LNCAP (cell line): ENCODE measurements around the gene C16orf87.

Experiments
- TF ChIP-seq, protein P1 (sequence below): fragments of 450-650 bp; IDR thresholded peaks from 2 replicates; pipeline ENCODE4 v1.5.1; 2017; ENCODE audit warnings: mild to moderate bottlenecking

The C16orf87 gene

DNA sequence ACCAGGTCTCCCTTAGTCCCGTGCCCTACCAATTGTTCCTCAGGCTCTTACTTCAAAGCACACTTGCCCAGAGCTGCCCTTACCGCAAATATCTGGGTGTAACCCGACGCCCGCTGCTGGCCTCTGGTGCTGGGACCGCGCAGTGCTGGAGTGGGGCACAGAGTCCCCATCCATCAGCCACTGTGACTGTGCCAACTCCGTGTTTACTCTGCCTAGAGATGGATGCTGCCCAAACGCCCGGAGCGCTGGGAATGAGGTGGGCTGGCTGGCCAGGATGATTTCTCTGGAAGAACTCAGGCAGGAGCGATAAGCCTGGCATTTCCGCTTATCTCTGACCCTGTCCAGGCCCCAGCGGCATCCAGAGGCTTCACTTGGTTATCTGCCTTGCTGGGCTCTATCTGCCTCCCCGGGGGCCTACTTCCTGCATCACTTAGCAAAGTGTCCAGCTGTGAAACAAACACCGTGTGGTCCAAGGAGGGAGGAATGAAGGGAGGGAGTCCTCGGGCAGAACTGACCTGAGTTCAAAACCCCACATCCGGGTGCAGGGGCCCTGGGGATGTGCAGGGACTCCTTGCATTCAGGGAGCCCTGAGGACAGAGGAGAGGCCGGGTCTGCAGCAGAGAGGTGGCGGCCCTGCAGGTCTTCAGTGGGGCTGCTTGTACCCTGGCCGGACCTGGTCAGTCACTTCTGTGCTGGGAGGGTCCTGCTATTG lies 73.5 kb downstream of the C16orf87 start:
- TF ChIP-seq, protein P1, sequence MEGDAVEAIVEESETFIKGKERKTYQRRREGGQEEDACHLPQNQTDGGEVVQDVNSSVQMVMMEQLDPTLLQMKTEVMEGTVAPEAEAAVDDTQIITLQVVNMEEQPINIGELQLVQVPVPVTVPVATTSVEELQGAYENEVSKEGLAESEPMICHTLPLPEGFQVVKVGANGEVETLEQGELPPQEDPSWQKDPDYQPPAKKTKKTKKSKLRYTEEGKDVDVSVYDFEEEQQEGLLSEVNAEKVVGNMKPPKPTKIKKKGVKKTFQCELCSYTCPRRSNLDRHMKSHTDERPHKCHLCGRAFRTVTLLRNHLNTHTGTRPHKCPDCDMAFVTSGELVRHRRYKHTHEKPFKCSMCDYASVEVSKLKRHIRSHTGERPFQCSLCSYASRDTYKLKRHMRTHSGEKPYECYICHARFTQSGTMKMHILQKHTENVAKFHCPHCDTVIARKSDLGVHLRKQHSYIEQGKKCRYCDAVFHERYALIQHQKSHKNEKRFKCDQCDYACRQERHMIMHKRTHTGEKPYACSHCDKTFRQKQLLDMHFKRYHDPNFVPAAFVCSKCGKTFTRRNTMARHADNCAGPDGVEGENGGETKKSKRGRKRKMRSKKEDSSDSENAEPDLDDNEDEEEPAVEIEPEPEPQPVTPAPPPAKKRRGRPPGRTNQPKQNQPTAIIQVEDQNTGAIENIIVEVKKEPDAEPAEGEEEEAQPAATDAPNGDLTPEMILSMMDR: no peak

DNA sequence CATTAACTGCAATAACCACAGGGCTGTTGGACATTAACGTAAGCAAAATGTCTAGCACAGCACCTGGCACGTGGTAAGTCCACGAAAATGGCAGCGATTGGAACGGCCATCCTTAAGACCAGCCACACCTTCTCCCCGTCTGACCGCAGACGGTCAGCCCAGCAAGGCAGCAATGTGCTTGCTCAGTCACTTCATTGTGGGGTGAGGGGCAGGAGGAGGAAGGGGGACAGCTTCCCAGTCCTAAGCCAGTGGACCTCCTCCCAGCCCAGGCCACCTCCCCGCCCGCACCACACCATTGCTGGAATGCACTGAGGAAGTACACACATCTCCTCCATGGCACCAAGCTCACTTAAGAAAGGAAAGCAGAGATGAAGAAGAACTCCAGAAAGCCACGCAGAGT lies 74.2 kb downstream of the C16orf87 start:
- TF ChIP-seq, protein P1: no peak

- TF ChIP-seq, protein P1: no peak
Observed at GRCh38 chr16:46753015-46753414, 78.0 kb downstream of the C16orf87 start.

DNA sequence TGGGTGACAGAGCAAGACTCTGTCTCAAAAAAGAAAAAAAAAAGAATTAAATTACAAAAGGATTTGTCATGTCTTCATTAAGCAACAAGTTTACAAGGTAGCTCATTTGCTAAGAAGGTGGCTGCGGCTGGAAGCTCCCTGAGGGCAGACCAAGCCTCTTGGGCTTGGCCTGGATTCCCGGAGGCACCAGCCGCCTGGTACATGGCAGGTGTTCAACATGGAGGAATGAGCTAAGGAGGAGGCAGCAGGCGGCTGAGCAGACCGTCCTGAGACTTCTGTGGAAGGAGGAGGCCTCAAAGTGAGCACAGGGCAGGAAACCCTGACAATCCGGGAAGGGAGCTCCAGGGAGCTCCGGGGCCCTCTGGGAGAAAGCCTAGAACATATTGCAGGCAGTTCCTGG lies 79.6 kb downstream of the C16orf87 start:
- TF ChIP-seq, protein P1: no peak

- TF ChIP-seq, protein P1: no peak
Observed at GRCh38 chr16:46748775-46749705, 81.9 kb downstream of the C16orf87 start.

- TF ChIP-seq, protein P1: no peak
Observed at GRCh38 chr16:46747777-46748651, 83.0 kb downstream of the C16orf87 start, which contains the start of gene MYLK3. MYLK3 (minus strand) TSS chr16:46748344; CDS start chr16:46748193, 151 bp downstream.
